ENCODE data around the gene CHST6. TPM values are rescaled to one million over a fixed set of nuclear protein-coding genes. Genes with fewer than 3 reads are reported as not detected.
A peak's percentile ranks its signal among the peaks of the same experiment; 100 is the strongest.

CHST6 gene
- total RNA-seq, 2 donors from 2014 or later, result under 0.01 TPM; not detected in 1

- Histone ChIP-seq H3K36me3 (replicated peaks in 1 of 2; ENCODE audit: insufficient read depth in 1 of 2, low read depth in 2 of 2) (no peaks in the 10 kb centered on the region), H3K4me1 (peaks cover 62% of the 10 kb centered on the region), H3K27me3 (no peaks in the 10 kb centered on the region), H3K27ac (peak overlapping the region in 2 of 4 donors; percentile 41 to 44), H3K4me3 (no peak overlapping the region), H3K9me3 (no peaks in the 10 kb centered on the region)
- no peak for ATAC-seq
- no peak for DNase-seq
- TF ChIP-seq POLR2A (IDR thresholded peaks at IDR 0.05) (no peak), CTCF (IDR thresholded peaks at IDR 0.05) (no peak)
- intact Hi-C loops (cut with DNase I), result no loop called here
- WGBS, 2 donors, result 7 to 15% methylated on average over 1 of the region's 1 CpG
Measured at GRCh38 chr16:75460446-75460845, 34.8 kb downstream of the CHST6 start.

- Histone ChIP-seq H3K27me3 (no peaks in the 10 kb centered on the region), H3K36me3 (replicated peaks in 1 of 2; ENCODE audit: insufficient read depth in 1 of 2, low read depth in 2 of 2) (no peaks in the 10 kb centered on the region), H3K9me3 (no peaks in the 10 kb centered on the region), H3K27ac (no peak overlapping the region), H3K4me1 (peaks cover 55% of the 10 kb centered on the region), H3K4me3 (no peak overlapping the region)
- ATAC-seq (no peak), DNase-seq (no peak)
- 100% methylated on average over 3 to 4 of the region's 4 CpGs for WGBS, 2 donors
- TF ChIP-seq POLR2A (IDR thresholded peaks at IDR 0.05) (no peak), CTCF (IDR thresholded peaks at IDR 0.05) (no peak)
- intact Hi-C loops (cut with DNase I), result loop anchor here (10.0 kb wide), 1 partner anchor 175 kb away; no protein-coding TSS in a partner anchor
Measured at GRCh38 chr16:75459691-75460090, 35.5 kb downstream of the CHST6 start.

- no peak overlapping the region for H3K4me3 ChIP-seq
- intact Hi-C loops (cut with DNase I), result loop anchor here (10.0 kb wide), 1 partner anchor 176 kb away; no protein-coding TSS in a partner anchor
- DNase-seq (no peak), ATAC-seq (no peak)
- no peaks in the 10 kb centered on the region for H3K9me3 ChIP-seq
- TF ChIP-seq CTCF (IDR thresholded peaks at IDR 0.05), result no peak
- TF ChIP-seq POLR2A (IDR thresholded peaks at IDR 0.05), result no peak
- H3K27ac ChIP-seq, result no peak overlapping the region
- whole genome bisulfite sequencing, 2 donors, result 95 to 98% methylated on average over 2 of the region's 2 CpGs
- no peaks in the 10 kb centered on the region for H3K36me3 ChIP-seq (replicated peaks in 1 of 2; ENCODE audit: insufficient read depth in 1 of 2, low read depth in 2 of 2)
- H3K27me3 ChIP-seq, result no peaks in the 10 kb centered on the region
- H3K4me1 ChIP-seq, result peaks cover 63% of the 10 kb centered on the region
Measured at GRCh38 chr16:75458439-75458838, 36.8 kb downstream of the CHST6 start.

GRCh38 chr16:75458029-75458428 is 37.2 kb downstream of the CHST6 start:
- Histone ChIP-seq H3K27ac (no peak overlapping the region), H3K4me1 (peaks cover 65% of the 10 kb centered on the region), H3K27me3 (no peaks in the 10 kb centered on the region), H3K36me3 (replicated peaks in 1 of 2; ENCODE audit: insufficient read depth in 1 of 2, low read depth in 2 of 2) (no peaks in the 10 kb centered on the region), H3K4me3 (no peak overlapping the region), H3K9me3 (no peaks in the 10 kb centered on the region)
- TF ChIP-seq CTCF (IDR thresholded peaks at IDR 0.05) (no peak), POLR2A (IDR thresholded peaks at IDR 0.05) (no peak)
- ATAC-seq (no peak), DNase-seq (no peak)
- intact Hi-C loops (cut with DNase I), result loop anchor here (10.0 kb wide), 1 partner anchor 177 kb away; no protein-coding TSS in a partner anchor
- 43 to 47% methylated on average over 4 of the region's 4 CpGs for WGBS, 2 donors

- 90 to 94% methylated on average over 5 of the region's 5 CpGs for WGBS, 2 donors
- Histone ChIP-seq H3K9me3 (no peaks in the 10 kb centered on the region), H3K27ac (peak overlapping the region in 1 of 4 donors; percentile 16), H3K36me3 (replicated peaks in 1 of 2; ENCODE audit: insufficient read depth in 1 of 2, low read depth in 2 of 2) (no peaks in the 10 kb centered on the region), H3K27me3 (no peaks in the 10 kb centered on the region), H3K4me3 (no peak overlapping the region), H3K4me1 (peaks cover 65% of the 10 kb centered on the region)
- intact Hi-C loops (cut with DNase I), result loop anchor here (10.0 kb wide), 1 partner anchor 177 kb away; no protein-coding TSS in a partner anchor
- DNase-seq (no peak), ATAC-seq (no peak)
- no peak for TF ChIP-seq CTCF (IDR thresholded peaks at IDR 0.05)
- no peak for TF ChIP-seq POLR2A (IDR thresholded peaks at IDR 0.05)
Measured at GRCh38 chr16:75457485-75458021, 37.7 kb downstream of the CHST6 start.
